CD8-positive, alpha-beta memory T cell (primary cell): ENCODE results near the gene NCK2. TPM values are rescaled to one million over a fixed set of nuclear protein-coding genes. Genes with fewer than 3 reads are reported as not detected.

ENCODE experiments used
- CTCF ChIA-PET: fragments of 350-600 bp; sonication (Branson Sonifier 250); formaldehyde crosslinking; loops from one replicate; lab custom pipeline; 2021; ENCODE audit warnings: antibody characterized with exemption; lab: Charles Lee
- POLR2A ChIA-PET: fragments of 350-600 bp; sonication (Branson Sonifier 250); formaldehyde crosslinking; loops from one replicate; lab custom pipeline; 2021; ENCODE audit warnings: antibody characterized with exemption; lab: Charles Lee
- DNase-seq, 5 donors: peaks; one replicate each; pipeline versions ENCODE4 v3.0.0 to v3.0.0-alpha.2; 2020 to 2022; ENCODE audit warnings: mixed read lengths in 1 of 5
- H3K27ac ChIP-seq: one replicate; pipeline ENCODE4 v1.7.0; 2013; ENCODE audit warnings: low read depth, mild to moderate bottlenecking, low read length, moderate library complexity
- H3K27me3 ChIP-seq: 2 replicates; pipeline ENCODE4 v1.7.0; 2013; ENCODE audit warnings: low read length, mild to moderate bottlenecking; ENCODE audit not compliant: insufficient read depth, poor library complexity, severe bottlenecking
- H3K36me3 ChIP-seq: 2 replicates; pipeline ENCODE4 v1.7.0; 2013; ENCODE audit warnings: mild to moderate bottlenecking, low read length, moderate library complexity; ENCODE audit not compliant: insufficient read depth
- H3K4me1 ChIP-seq: 2 replicates; pipeline ENCODE4 v1.7.0; 2013; ENCODE audit warnings: mild to moderate bottlenecking, low read length, moderate library complexity; ENCODE audit not compliant: insufficient read depth
- H3K4me3 ChIP-seq: 2 replicates; pipeline ENCODE4 v1.7.0; 2013; ENCODE audit warnings: mild to moderate bottlenecking, low read length
- H3K9me3 ChIP-seq: 2 replicates; pipeline ENCODE4 v1.7.0; 2013; ENCODE audit warnings: mild to moderate bottlenecking, low read length
- H3K27ac Mint-ChIP-seq, 8 donors: one replicate each; pipeline ENCODE4 v1.8.0; 2020 to 2021; ENCODE audit warnings: mixed read lengths in 8 of 8, mild to moderate bottlenecking in 6 of 8, inconsistent platforms in 3 of 8, moderate library complexity in 3 of 8
- H3K27me3 Mint-ChIP-seq, 2 donors: one replicate each; pipeline ENCODE4 v1.8.0; 2020 to 2021; ENCODE audit warnings: mixed read lengths in 2 of 2, mild to moderate bottlenecking in 1 of 2, moderate library complexity in 1 of 2
- H3K36me3 Mint-ChIP-seq, 3 donors: one replicate each; pipeline ENCODE4 v1.8.0; 2020 to 2021; ENCODE audit warnings: mixed read lengths in 3 of 3, inconsistent platforms in 1 of 3, mild to moderate bottlenecking in 1 of 3
- H3K4me1 Mint-ChIP-seq, 3 donors: one replicate each; pipeline ENCODE4 v1.8.0; 2020 to 2021; ENCODE audit warnings: mixed read lengths in 3 of 3, inconsistent platforms in 1 of 3, mild to moderate bottlenecking in 1 of 3
- H3K4me3 Mint-ChIP-seq, 7 donors: one replicate each; pipeline ENCODE4 v1.8.0; 2020 to 2021; ENCODE audit warnings: mixed read lengths in 7 of 7, mild to moderate bottlenecking in 6 of 7, moderate library complexity in 4 of 7, inconsistent platforms in 2 of 7
- H3K9me3 Mint-ChIP-seq, 5 donors: one replicate each; pipeline ENCODE4 v1.8.0; 2020 to 2022; ENCODE audit warnings: mixed read lengths in 5 of 5, mild to moderate bottlenecking in 3 of 5, moderate library complexity in 2 of 5, inconsistent platforms in 1 of 5
- polyA plus RNA-seq: library from polyadenylated mRNA; unstranded; fragments of 300-500 nt; fragmentation: Illumina TruSeq; gene quantifications from one replicate; pipeline ENCODE4 v1.2.3, GENCODE V29; 2021
- total RNA-seq, 2 experiments: library from RNA; stranded (reverse); gene quantifications; one replicate each; pipeline ENCODE4 v1.2.3, GENCODE V29; 2021

The NCK2 gene
- total and polyA plus RNA-seq, 3 experiments from 2014 or later: 72.4 to 77.9 (median 76.1) TPM

GRCh38 chr2:105907184-105907583 lies 162.5 kb downstream of the NCK2 start:
- peaks cover 38 to 67% (median 43%) of the 10 kb centered on the region in 3 donors for H3K4me1 Mint-ChIP-seq
- peak overlapping the region in 1 of 8 donors; percentile 47 for H3K27ac Mint-ChIP-seq
- Histone ChIP-seq H3K4me3 (no peak overlapping the region), H3K36me3 (no peaks in the 10 kb centered on the region), H3K4me1 (peaks cover 19% of the 10 kb centered on the region), H3K27me3 (no peaks in the 10 kb centered on the region), H3K9me3 (no peaks in the 10 kb centered on the region), H3K27ac (no peak overlapping the region)
- H3K27me3 Mint-ChIP-seq: peaks cover 0 to 1% of the 10 kb centered on the region in 2 donors
- no peak overlapping the region for H3K4me3 Mint-ChIP-seq
- ChIA-PET CTCF (interaction anchor here (0.6 to 1.5 kb wide), 2 partner anchors 12 to 331 kb away, joined by 3 to 5 read pairs; no protein-coding TSS in a partner anchor), POLR2A (interaction anchor here (1.4 kb wide), 1 partner anchor 20 kb away, joined by 5 read pairs; no protein-coding TSS in a partner anchor)
- H3K9me3 Mint-ChIP-seq: no peaks in the 10 kb centered on the region
- no peak for DNase-seq
- H3K36me3 Mint-ChIP-seq: peaks cover 4 to 8% (median 5%) of the 10 kb centered on the region in 3 donors

GRCh38 chr2:105909215-105909614 lies 164.5 kb downstream of the NCK2 start:
- Histone ChIP-seq H3K27me3 (no peaks in the 10 kb centered on the region), H3K27ac (no peak overlapping the region), H3K4me3 (no peak overlapping the region), H3K9me3 (no peaks in the 10 kb centered on the region), H3K4me1 (peaks cover 19% of the 10 kb centered on the region), H3K36me3 (no peaks in the 10 kb centered on the region)
- Mint-ChIP-seq H3K4me1 (peaks cover 26 to 51% (median 30%) of the 10 kb centered on the region in 3 donors), H3K36me3 (peaks cover 0 to 14% (median 0%) of the 10 kb centered on the region in 3 donors), H3K27me3 (no peaks in the 10 kb centered on the region), H3K27ac (peak overlapping the region in 2 of 8 donors; percentile 37 to 43), H3K4me3 (no peak overlapping the region), H3K9me3 (peaks cover 0 to 3% (median 1%) of the 10 kb centered on the region in 5 donors)
- ChIA-PET POLR2A (no interaction called here), CTCF (no interaction called here)
- no peak for DNase-seq

- DNase-seq: no peak
- H3K27ac ChIP-seq: no peak overlapping the region
- CTCF ChIA-PET: no interaction called here
- Mint-ChIP-seq H3K9me3 (peaks cover 0 to 12% (median 8%) of the 10 kb centered on the region in 5 donors), H3K27me3 (no peaks in the 10 kb centered on the region), H3K36me3 (peaks cover 0 to 29% (median 2%) of the 10 kb centered on the region in 3 donors), H3K4me1 (peaks cover 20 to 40% (median 24%) of the 10 kb centered on the region in 3 donors), H3K4me3 (no peak overlapping the region), H3K27ac (no peak overlapping the region)
- POLR2A ChIA-PET: no interaction called here
- no peaks in the 10 kb centered on the region for H3K27me3 ChIP-seq
- H3K4me3 ChIP-seq: no peak overlapping the region
- H3K36me3 ChIP-seq: no peaks in the 10 kb centered on the region
- peaks cover 18% of the 10 kb centered on the region for H3K4me1 ChIP-seq
- H3K9me3 ChIP-seq: peaks cover 11% of the 10 kb centered on the region
Observed at GRCh38 chr2:105910497-105911238, 166.0 kb downstream of the NCK2 start.

GRCh38 chr2:105911425-105911824 lies 166.7 kb downstream of the NCK2 start:
- Mint-ChIP-seq H3K27me3 (no peaks in the 10 kb centered on the region), H3K4me1 (peaks cover 12 to 33% (median 17%) of the 10 kb centered on the region in 3 donors), H3K4me3 (no peak overlapping the region), H3K27ac (no peak overlapping the region), H3K36me3 (peaks cover 0 to 30% (median 2%) of the 10 kb centered on the region in 3 donors), H3K9me3 (peaks cover 0 to 14% (median 8%) of the 10 kb centered on the region in 5 donors)
- no peak for DNase-seq
- Histone ChIP-seq H3K27me3 (no peaks in the 10 kb centered on the region), H3K27ac (no peak overlapping the region), H3K9me3 (peaks cover 11% of the 10 kb centered on the region), H3K36me3 (no peaks in the 10 kb centered on the region), H3K4me3 (no peak overlapping the region), H3K4me1 (peaks cover 10% of the 10 kb centered on the region)
- ChIA-PET POLR2A (no interaction called here), CTCF (no interaction called here)

- peaks cover 11% of the 10 kb centered on the region for H3K9me3 ChIP-seq
- Mint-ChIP-seq H3K9me3 (peaks cover 0 to 14% (median 8%) of the 10 kb centered on the region in 5 donors), H3K27me3 (no peaks in the 10 kb centered on the region), H3K4me1 (peaks cover 6 to 26% (median 10%) of the 10 kb centered on the region in 3 donors), H3K4me3 (no peak overlapping the region), H3K27ac (peak overlapping the region in 1 of 8 donors; percentile 3), H3K36me3 (peaks cover 0 to 30% (median 2%) of the 10 kb centered on the region in 3 donors)
- H3K4me1 ChIP-seq: peaks cover 4% of the 10 kb centered on the region
- no peaks in the 10 kb centered on the region for H3K27me3 ChIP-seq
- POLR2A ChIA-PET: interaction anchor here (0.9 kb wide), 1 partner anchor 175 kb away, joined by 3 read pairs; no protein-coding TSS in a partner anchor
- H3K4me3 ChIP-seq: no peak overlapping the region
- CTCF ChIA-PET: no interaction called here
- H3K36me3 ChIP-seq: no peaks in the 10 kb centered on the region
- DNase-seq: no peak
- H3K27ac ChIP-seq: no peak overlapping the region
Observed at GRCh38 chr2:105912081-105912480, 167.4 kb downstream of the NCK2 start.

GRCh38 chr2:105915005-105915558 lies 170.4 kb downstream of the NCK2 start:
- Histone ChIP-seq H3K4me1 (peaks cover 7% of the 10 kb centered on the region), H3K27me3 (no peaks in the 10 kb centered on the region), H3K4me3 (no peak overlapping the region), H3K9me3 (peaks cover 11% of the 10 kb centered on the region), H3K27ac (no peak overlapping the region), H3K36me3 (no peaks in the 10 kb centered on the region)
- Mint-ChIP-seq H3K4me1 (peaks cover 12 to 27% (median 20%) of the 10 kb centered on the region in 3 donors), H3K9me3 (peaks cover 0 to 14% (median 11%) of the 10 kb centered on the region in 5 donors), H3K36me3 (peaks cover 0 to 30% (median 2%) of the 10 kb centered on the region in 3 donors), H3K4me3 (no peak overlapping the region), H3K27me3 (no peaks in the 10 kb centered on the region), H3K27ac (peak overlapping the region in 2 of 8 donors; percentile 4 to 23)
- ChIA-PET POLR2A (no interaction called here), CTCF (interaction anchor here (1.6 kb wide), 1 partner anchor 8 kb away, joined by 3 read pairs; no protein-coding TSS in a partner anchor)
- no peak for DNase-seq

- Mint-ChIP-seq H3K36me3 (peaks cover 0 to 31% (median 2%) of the 10 kb centered on the region in 3 donors), H3K9me3 (peaks cover 1 to 21% (median 11%) of the 10 kb centered on the region in 5 donors), H3K27ac (peak overlapping the region in 2 of 8 donors; percentile 39 to 82), H3K4me1 (peaks cover 17 to 28% (median 27%) of the 10 kb centered on the region in 3 donors), H3K4me3 (no peak overlapping the region), H3K27me3 (no peaks in the 10 kb centered on the region)
- Histone ChIP-seq H3K4me1 (peaks cover 12% of the 10 kb centered on the region), H3K36me3 (no peaks in the 10 kb centered on the region), H3K27me3 (no peaks in the 10 kb centered on the region), H3K27ac (no peak overlapping the region), H3K9me3 (peaks cover 11% of the 10 kb centered on the region), H3K4me3 (no peak overlapping the region)
- ChIA-PET POLR2A (no interaction called here), CTCF (interaction anchor here (1.6 kb wide), 2 partner anchors 10 to 11 kb away, joined by 3 to 4 read pairs; no protein-coding TSS in a partner anchor)
- DNase-seq: no peak
Observed at GRCh38 chr2:105917226-105917625, 172.5 kb downstream of the NCK2 start.
